ENCODE measurements around the gene ZBTB3.
"Not testable (repeated sequence)": the region's sequence is repeated elsewhere in the genome, so short reads cannot be mapped to it uniquely, and the experiment has no call there.

ZBTB3 gene

DNA sequence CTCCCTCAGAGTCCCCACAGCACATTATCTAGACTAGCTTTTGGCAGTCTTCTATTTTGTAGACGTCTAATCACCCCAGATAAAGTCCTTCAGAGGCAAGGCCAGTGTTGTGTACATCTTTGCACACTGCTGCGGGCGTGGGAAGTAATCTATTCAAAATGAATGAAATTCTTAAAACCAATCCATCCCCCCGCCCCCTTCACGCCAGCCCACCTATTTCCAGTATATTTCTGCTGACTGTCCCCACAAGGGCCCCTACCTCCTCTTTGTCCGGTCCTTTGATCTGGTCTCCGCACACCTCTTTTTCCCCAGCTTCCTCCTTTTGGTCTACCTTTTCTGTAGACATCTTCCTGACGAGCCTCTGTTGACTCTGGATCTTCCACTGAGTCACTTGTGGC lies 47.1 kb downstream of the ZBTB3 start:
- peaks cover 26% of the 10 kb centered on the region for H3K79me2 ChIP-seq (ENCODE audit: low read length)
- H3F3A ChIP-seq (ENCODE audit: insufficient read depth, low read length), result peaks cover 40% of the 10 kb centered on the region
- TF ChIP-seq, protein P1, sequence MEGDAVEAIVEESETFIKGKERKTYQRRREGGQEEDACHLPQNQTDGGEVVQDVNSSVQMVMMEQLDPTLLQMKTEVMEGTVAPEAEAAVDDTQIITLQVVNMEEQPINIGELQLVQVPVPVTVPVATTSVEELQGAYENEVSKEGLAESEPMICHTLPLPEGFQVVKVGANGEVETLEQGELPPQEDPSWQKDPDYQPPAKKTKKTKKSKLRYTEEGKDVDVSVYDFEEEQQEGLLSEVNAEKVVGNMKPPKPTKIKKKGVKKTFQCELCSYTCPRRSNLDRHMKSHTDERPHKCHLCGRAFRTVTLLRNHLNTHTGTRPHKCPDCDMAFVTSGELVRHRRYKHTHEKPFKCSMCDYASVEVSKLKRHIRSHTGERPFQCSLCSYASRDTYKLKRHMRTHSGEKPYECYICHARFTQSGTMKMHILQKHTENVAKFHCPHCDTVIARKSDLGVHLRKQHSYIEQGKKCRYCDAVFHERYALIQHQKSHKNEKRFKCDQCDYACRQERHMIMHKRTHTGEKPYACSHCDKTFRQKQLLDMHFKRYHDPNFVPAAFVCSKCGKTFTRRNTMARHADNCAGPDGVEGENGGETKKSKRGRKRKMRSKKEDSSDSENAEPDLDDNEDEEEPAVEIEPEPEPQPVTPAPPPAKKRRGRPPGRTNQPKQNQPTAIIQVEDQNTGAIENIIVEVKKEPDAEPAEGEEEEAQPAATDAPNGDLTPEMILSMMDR (IDR thresholded peaks at IDR 0.05; ENCODE audit: low read length), result no peak
- no peak for TF ChIP-seq EZH2 (optimal IDR thresholded peaks at IDR 0.05; ENCODE audit: low read depth, low read length)
- no peak for TF ChIP-seq EZH2phosphoT487 (IDR thresholded peaks at IDR 0.05; ENCODE audit: low read length)
- H3K9me3 ChIP-seq (replicated peaks; ENCODE audit: insufficient read depth, low read length), result no peaks in the 10 kb centered on the region
- no peaks in the 10 kb centered on the region for H3K36me3 ChIP-seq (replicated peaks; ENCODE audit: insufficient read depth, low read length)
- peak overlapping the region; percentile 2; the same call in 1 of the 2 replicates for H3K27ac ChIP-seq (ENCODE audit: low read length)
- H3K9me2 ChIP-seq (replicated peaks; ENCODE audit: insufficient read depth, low read length), result no peaks in the 10 kb centered on the region
- H4K20me1 ChIP-seq (ENCODE audit: insufficient read depth, low read length), result no peaks in the 10 kb centered on the region
- H3K27me3 ChIP-seq (replicated peaks; ENCODE audit: insufficient read depth, low read length), result no peaks in the 10 kb centered on the region
- no peak overlapping the region for H3K9ac ChIP-seq (ENCODE audit: low read length)
- H3K4me1 ChIP-seq (ENCODE audit: low read length), result peaks cover 35% of the 10 kb centered on the region
- H2AFZ ChIP-seq (ENCODE audit: low read length), result peak overlapping the region; percentile 87
- DNase-seq, result no peak
- H3K4me3 ChIP-seq (ENCODE audit: low read length), result peak overlapping the region; percentile 83
- H3K4me2 ChIP-seq (ENCODE audit: low read depth, low read length), result peak overlapping the region; percentile 81; the same call in 1 of the 2 replicates

DNA sequence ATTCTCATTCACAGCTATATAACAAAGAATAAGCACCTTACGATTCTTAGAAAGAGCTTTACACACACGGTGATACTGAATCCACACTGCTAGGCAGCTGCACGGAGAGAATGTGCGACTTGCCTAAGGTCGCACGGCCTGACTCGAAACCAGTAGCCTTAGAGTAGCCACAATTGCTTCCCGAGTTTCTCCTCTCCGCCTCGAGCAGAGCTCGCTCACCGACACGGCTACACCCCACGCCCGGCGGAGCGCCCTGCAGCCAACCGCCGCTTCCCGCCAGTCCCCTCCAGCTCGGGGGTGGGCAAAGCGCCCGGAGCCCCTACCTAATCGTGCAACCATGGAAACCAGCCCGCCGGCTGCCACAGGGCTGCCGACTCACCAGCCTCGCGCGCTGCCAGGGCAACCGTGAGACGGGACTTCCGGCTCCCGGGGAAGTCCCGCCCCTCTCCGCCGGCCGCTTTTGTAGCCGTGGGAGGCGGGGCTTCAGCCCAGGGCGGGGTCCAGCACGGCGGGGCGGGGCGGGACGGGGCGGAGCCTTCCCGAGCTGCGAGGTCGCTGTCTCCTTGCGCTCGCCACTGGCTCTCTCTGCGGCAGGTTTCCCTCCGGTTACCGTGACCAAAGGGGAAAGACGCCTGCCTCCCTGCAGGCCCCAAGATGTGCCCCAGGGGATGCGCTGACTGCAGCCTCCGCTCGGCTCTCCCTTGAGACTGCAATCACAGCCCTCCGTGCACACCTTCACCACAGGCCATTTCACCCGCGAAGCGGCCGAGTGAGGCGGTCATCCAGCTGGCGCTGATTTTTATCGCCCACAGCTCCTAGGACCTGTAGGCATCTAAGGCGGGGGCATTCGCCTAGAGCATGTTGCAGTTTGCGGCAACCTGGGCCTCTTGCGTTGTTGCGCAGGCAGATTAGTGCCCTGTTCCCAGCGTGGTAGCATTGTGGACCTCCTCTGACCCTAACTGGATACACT lies 47.8 kb downstream of the ZBTB3 start:
- no peaks in the 10 kb centered on the region for H3K9me2 ChIP-seq (replicated peaks; ENCODE audit: insufficient read depth, low read length)
- peaks cover 35% of the 10 kb centered on the region for H3K4me1 ChIP-seq (ENCODE audit: low read length)
- H3K27ac ChIP-seq (ENCODE audit: low read length), result peak overlapping the region; percentile 73
- H3K4me2 ChIP-seq (ENCODE audit: low read depth, low read length), result peak overlapping the region; percentile 93
- TF ChIP-seq EZH2phosphoT487 (IDR thresholded peaks at IDR 0.05; ENCODE audit: low read length), result no peak
- no peak for TF ChIP-seq EZH2 (optimal IDR thresholded peaks at IDR 0.05; ENCODE audit: low read depth, low read length)
- TF ChIP-seq, protein P1 (IDR thresholded peaks at IDR 0.05; ENCODE audit: low read length), result no peak
- H3K9me3 ChIP-seq (replicated peaks; ENCODE audit: insufficient read depth, low read length), result no peaks in the 10 kb centered on the region
- H3K79me2 ChIP-seq (ENCODE audit: low read length), result peaks cover 19% of the 10 kb centered on the region
- peak; percentile 92 for DNase-seq
- peak overlapping the region; percentile 87 for H2AFZ ChIP-seq (ENCODE audit: low read length)
- H3K36me3 ChIP-seq (replicated peaks; ENCODE audit: insufficient read depth, low read length), result no peaks in the 10 kb centered on the region
- no peaks in the 10 kb centered on the region for H4K20me1 ChIP-seq (ENCODE audit: insufficient read depth, low read length)
- H3K4me3 ChIP-seq (ENCODE audit: low read length), result peak overlapping the region; percentile 83
- no peaks in the 10 kb centered on the region for H3K27me3 ChIP-seq (replicated peaks; ENCODE audit: insufficient read depth, low read length)
- H3F3A ChIP-seq (ENCODE audit: insufficient read depth, low read length), result peaks cover 37% of the 10 kb centered on the region
- peak overlapping the region; percentile 71 for H3K9ac ChIP-seq (ENCODE audit: low read length)

DNA sequence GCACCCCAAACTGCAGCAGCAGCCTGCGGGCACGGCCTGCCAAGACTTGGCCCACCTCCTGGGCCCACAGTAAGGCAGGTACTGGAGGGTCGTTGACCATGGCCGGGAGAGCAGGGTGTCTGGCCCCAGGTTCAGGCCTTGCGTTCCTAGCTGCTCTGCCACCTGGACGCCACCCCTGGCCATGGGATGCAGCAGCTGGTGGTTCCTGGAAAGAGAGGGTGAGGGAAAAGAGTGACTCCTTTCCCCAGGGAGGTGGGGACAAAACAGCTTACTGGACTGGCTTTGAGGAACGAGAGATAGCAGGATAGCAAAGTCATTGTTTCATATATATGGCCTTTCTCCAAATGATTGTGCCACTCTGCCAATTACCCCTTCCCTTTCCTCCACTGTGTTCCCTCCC lies 48.5 kb downstream of the ZBTB3 start:
- Histone ChIP-seq H3K4me2 (ENCODE audit: low read depth, low read length) (peak overlapping the region; percentile 93), H4K20me1 (ENCODE audit: insufficient read depth, low read length) (no peaks in the 10 kb centered on the region), H3K4me3 (ENCODE audit: low read length) (peak overlapping the region; percentile 83), H3K79me2 (ENCODE audit: low read length) (peaks cover 19% of the 10 kb centered on the region), H3K9me3 (replicated peaks; ENCODE audit: insufficient read depth, low read length) (no peaks in the 10 kb centered on the region), H3K9me2 (replicated peaks; ENCODE audit: insufficient read depth, low read length) (no peaks in the 10 kb centered on the region), H3K27ac (ENCODE audit: low read length) (peak overlapping the region; percentile 73), H3K9ac (ENCODE audit: low read length) (peak overlapping the region; percentile 71), H3K4me1 (ENCODE audit: low read length) (peaks cover 31% of the 10 kb centered on the region), H2AFZ (ENCODE audit: low read length) (peak overlapping the region; percentile 74), H3K27me3 (replicated peaks; ENCODE audit: insufficient read depth, low read length) (no peaks in the 10 kb centered on the region), H3K36me3 (replicated peaks; ENCODE audit: insufficient read depth, low read length) (no peaks in the 10 kb centered on the region), H3F3A (ENCODE audit: insufficient read depth, low read length) (peaks cover 31% of the 10 kb centered on the region)
- no peak for DNase-seq
- TF ChIP-seq EZH2 (optimal IDR thresholded peaks at IDR 0.05; ENCODE audit: low read depth, low read length), result no peak
- TF ChIP-seq, protein P1 (IDR thresholded peaks at IDR 0.05; ENCODE audit: low read length), result no peak
- no peak for TF ChIP-seq EZH2phosphoT487 (IDR thresholded peaks at IDR 0.05; ENCODE audit: low read length)

DNA sequence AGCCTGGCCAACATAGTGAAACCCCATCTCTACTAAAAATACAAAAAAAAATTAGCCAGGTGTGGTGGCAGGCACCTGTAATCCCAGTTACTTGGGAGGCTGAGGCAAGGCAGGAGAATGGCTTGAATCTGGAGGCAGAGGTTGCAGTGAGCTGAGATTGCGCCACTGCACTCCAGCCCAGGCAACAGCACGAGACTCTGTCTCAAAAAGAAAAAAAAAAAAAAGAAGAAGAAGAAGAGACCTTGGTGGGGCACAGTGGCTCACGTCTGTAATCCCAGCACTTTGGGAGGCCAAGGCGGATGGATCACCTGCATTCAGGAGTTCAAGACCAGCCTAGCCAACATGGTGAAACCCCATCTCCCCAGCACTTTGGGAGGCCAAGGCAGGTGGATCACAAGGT lies 50.0 kb downstream of the ZBTB3 start:
- peaks cover 19% of the 10 kb centered on the region for H3K79me2 ChIP-seq (ENCODE audit: low read length)
- not testable (repeated sequence) for H3K27me3 ChIP-seq (replicated peaks; ENCODE audit: insufficient read depth, low read length); H3K9me3 ChIP-seq (replicated peaks; ENCODE audit: insufficient read depth, low read length); H3K9me2 ChIP-seq (replicated peaks; ENCODE audit: insufficient read depth, low read length); H3K36me3 ChIP-seq (replicated peaks; ENCODE audit: insufficient read depth, low read length); H2AFZ ChIP-seq (ENCODE audit: low read length); H4K20me1 ChIP-seq (ENCODE audit: insufficient read depth, low read length); H3K4me3 ChIP-seq (ENCODE audit: low read length); H3K27ac ChIP-seq (ENCODE audit: low read length); DNase-seq; H3K4me2 ChIP-seq (ENCODE audit: low read depth, low read length); H3K9ac ChIP-seq (ENCODE audit: low read length)
- H3F3A ChIP-seq (ENCODE audit: insufficient read depth, low read length), result peaks cover 18% of the 10 kb centered on the region
- peaks cover 24% of the 10 kb centered on the region for H3K4me1 ChIP-seq (ENCODE audit: low read length)

Data from MM.1S (cell line).